Brain pericyte (primary cell): ENCODE results near the gene ATP8B1.

Source experiments
- DNase-seq: peaks from one replicate; pipeline ENCODE4 v3.0.0-alpha.2; 2012; ENCODE audit warnings: low read depth, low spot score

Gene ATP8B1

GRCh38 chr18:57792631-57793301, 10.3 kb downstream of the ATP8B1 start:
- DNase-seq = peak; percentile 55

- DNase-seq = no peak
These were observed 11.2 kb downstream of the ATP8B1 start for GRCh38 chr18:57791911-57792310.

- DNase-seq = no peak
These were observed 11.9 kb downstream of the ATP8B1 start for GRCh38 chr18:57791192-57791591.

- no peak for DNase-seq
These were observed 12.8 kb downstream of the ATP8B1 start for GRCh38 chr18:57790316-57790715.

- DNase-seq = no peak
These were observed 13.4 kb downstream of the ATP8B1 start for GRCh38 chr18:57789759-57790158.

GRCh38 chr18:57789090-57789489, 14.0 kb downstream of the ATP8B1 start:
- DNase-seq = no peak

- DNase-seq = no peak
These were observed 15.9 kb downstream of the ATP8B1 start for GRCh38 chr18:57787068-57787685.

GRCh38 chr18:57785751-57786437, 17.2 kb downstream of the ATP8B1 start:
- DNase-seq = no peak

- DNase-seq = no peak
These were observed 18.4 kb downstream of the ATP8B1 start for GRCh38 chr18:57784801-57785114.

GRCh38 chr18:57784034-57784800, 18.9 kb downstream of the ATP8B1 start:
- DNase-seq = no peak

GRCh38 chr18:57782049-57782448, 21.1 kb downstream of the ATP8B1 start:
- DNase-seq = no peak

- no peak for DNase-seq
These were observed 22.3 kb downstream of the ATP8B1 start for GRCh38 chr18:57780706-57781347.

GRCh38 chr18:57780318-57780705, 22.8 kb downstream of the ATP8B1 start:
- DNase-seq = no peak

GRCh38 chr18:57776767-57777166, 26.3 kb downstream of the ATP8B1 start:
- DNase-seq = no peak

- DNase-seq = no peak
These were observed 26.8 kb downstream of the ATP8B1 start for GRCh38 chr18:57776354-57776753.

- no peak for DNase-seq
These were observed 27.2 kb downstream of the ATP8B1 start for GRCh38 chr18:57775937-57776336.

GRCh38 chr18:57772387-57772799, 30.7 kb downstream of the ATP8B1 start:
- DNase-seq = no peak

- DNase-seq = no peak
These were observed 31.5 kb downstream of the ATP8B1 start for GRCh38 chr18:57771626-57772025.

GRCh38 chr18:57771193-57771592, 31.9 kb downstream of the ATP8B1 start:
- DNase-seq = no peak

GRCh38 chr18:57768537-57769326, 34.4 kb downstream of the ATP8B1 start:
- DNase-seq = no peak
